ENCODE data around the gene WASL.
A peak's percentile ranks its signal among the peaks of the same experiment; 100 is the strongest.

Gene WASL

DNA sequence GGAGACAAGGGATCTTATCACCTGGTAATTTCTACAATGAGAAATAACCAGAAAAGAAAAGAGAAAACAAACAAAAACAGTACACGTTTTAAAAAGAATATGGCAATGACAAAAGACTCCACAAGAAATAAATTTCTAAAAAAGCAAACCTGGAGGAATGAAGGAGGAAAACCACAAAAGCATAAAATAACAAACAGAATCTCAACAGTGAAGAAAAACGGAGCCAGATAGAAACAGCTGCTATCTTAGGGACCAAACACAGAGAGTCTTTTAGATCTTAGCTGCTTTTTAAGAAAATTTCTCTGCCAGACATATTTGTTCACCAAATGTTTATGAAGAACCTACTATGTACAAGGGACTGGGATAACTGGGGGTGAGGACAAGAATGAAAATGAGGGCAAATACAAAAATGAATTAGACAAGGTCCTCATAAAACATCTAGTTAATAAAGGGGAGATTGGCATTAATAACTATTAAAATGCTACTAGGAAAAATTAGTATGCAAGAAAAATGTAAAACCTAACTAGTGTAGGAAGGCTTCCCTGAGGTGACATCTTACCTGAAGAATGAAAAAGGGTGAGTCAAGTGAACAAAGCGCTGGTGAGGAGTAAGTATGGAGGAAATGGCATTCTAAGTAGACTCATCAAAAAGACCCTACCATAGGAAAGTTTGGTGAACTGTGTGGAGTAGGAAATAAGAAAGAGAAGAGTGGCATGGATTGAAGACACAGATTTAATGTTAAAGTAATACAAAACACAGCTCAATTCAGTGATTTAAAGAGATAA, 34.3 kb downstream of the WASL start:
- Histone ChIP-seq H3K4me1 (ENCODE audit: control insufficient read depth, insufficient read depth, low read length) (peaks cover 50% of the 10 kb centered on the region), H3K27me3 (ENCODE audit: control insufficient read depth, insufficient read depth, low read length) (no peaks in the 10 kb centered on the region), H3K4me2 (ENCODE audit: low read length) (no peak overlapping the region)

GRCh38 chr7:123712619-123713018, 36.2 kb downstream of the WASL start:
- H3K9me3 ChIP-seq (replicated peaks; ENCODE audit: low read length), result no peaks in the 10 kb centered on the region
- H3K36me3 ChIP-seq (ENCODE audit: insufficient read depth, low read length), result peaks cover 14% of the 10 kb centered on the region
- H3K4me1 ChIP-seq (ENCODE audit: control insufficient read depth, insufficient read depth, low read length), result peaks cover 50% of the 10 kb centered on the region
- no peaks in the 10 kb centered on the region for H3K27me3 ChIP-seq (ENCODE audit: control insufficient read depth, insufficient read depth, low read length)
- peak overlapping the region; percentile 6 for H3K4me2 ChIP-seq (ENCODE audit: low read length)
- H3K4me3 ChIP-seq (ENCODE audit: low read length), result no peak overlapping the region
- H3K9ac ChIP-seq (ENCODE audit: low read depth, low read length), result no peak overlapping the region

More for the DNA sequence above, 34.3 kb downstream of the WASL start:
- Histone ChIP-seq H3K9ac (ENCODE audit: low read depth, low read length) (peak overlapping the region; percentile 26), H3K36me3 (ENCODE audit: insufficient read depth, low read length) (no peaks in the 10 kb centered on the region), H3K4me3 (ENCODE audit: low read length) (no peak overlapping the region), H3K9me3 (replicated peaks; ENCODE audit: low read length) (no peaks in the 10 kb centered on the region)

DNA sequence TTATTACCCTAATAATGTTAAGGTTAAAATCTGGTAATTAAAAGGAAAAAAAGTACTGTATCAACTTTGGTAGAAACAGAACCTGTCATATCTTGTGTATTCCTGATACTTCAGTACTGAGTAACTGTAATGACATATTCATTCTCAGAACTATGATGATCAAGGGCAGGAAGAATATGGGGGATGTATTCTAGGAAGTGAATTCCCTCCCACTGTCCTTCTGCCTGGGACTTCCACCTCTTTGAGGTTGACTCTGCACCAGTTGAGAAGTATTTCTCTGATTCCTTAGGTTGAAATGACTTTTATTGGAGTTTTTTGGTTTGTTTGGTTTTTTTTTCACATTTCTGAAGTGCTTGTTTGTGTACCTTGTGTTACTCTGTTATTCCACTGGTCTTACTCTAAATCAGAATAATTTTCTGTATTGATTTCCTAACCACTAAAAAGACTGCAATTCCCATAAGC, 36.9 kb downstream of the WASL start:
- no peak overlapping the region for H3K4me3 ChIP-seq (ENCODE audit: low read length)
- H3K4me1 ChIP-seq (ENCODE audit: control insufficient read depth, insufficient read depth, low read length), result peaks cover 50% of the 10 kb centered on the region
- no peak overlapping the region for H3K9ac ChIP-seq (ENCODE audit: low read depth, low read length)
- peak overlapping the region; percentile 6 for H3K4me2 ChIP-seq (ENCODE audit: low read length)
- no peaks in the 10 kb centered on the region for H3K9me3 ChIP-seq (replicated peaks; ENCODE audit: low read length)
- peaks cover 21% of the 10 kb centered on the region for H3K36me3 ChIP-seq (ENCODE audit: insufficient read depth, low read length)
- no peaks in the 10 kb centered on the region for H3K27me3 ChIP-seq (ENCODE audit: control insufficient read depth, insufficient read depth, low read length)

DNA sequence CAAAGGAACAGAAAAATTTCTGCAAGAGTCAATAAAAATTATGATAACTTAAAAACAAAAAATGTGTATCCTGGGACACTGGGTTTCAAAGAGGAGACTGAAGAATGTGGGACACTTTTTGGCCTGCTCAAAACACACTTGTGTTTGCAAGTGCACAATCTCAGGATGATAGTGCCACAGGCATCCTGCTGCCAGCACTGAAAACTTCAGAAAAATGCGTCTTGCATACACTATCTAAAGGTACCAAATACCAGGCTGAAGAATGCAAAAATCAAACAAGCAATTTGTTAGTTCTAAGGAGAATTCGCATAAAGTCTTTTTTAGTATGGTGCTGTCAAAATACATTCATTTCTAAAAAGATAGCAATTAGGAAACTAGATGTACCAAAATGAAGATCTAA, 38.1 kb downstream of the WASL start:
- H3K36me3 ChIP-seq (ENCODE audit: insufficient read depth, low read length), result peaks cover 30% of the 10 kb centered on the region
- H3K4me2 ChIP-seq (ENCODE audit: low read length), result no peak overlapping the region
- no peak overlapping the region for H3K4me3 ChIP-seq (ENCODE audit: low read length)
- H3K9ac ChIP-seq (ENCODE audit: low read depth, low read length), result no peak overlapping the region
- H3K27me3 ChIP-seq (ENCODE audit: control insufficient read depth, insufficient read depth, low read length), result no peaks in the 10 kb centered on the region
- no peaks in the 10 kb centered on the region for H3K9me3 ChIP-seq (replicated peaks; ENCODE audit: low read length)
- H3K4me1 ChIP-seq (ENCODE audit: control insufficient read depth, insufficient read depth, low read length), result peaks cover 47% of the 10 kb centered on the region

- Histone ChIP-seq H3K4me2 (ENCODE audit: low read length) (no peak overlapping the region), H3K4me1 (ENCODE audit: control insufficient read depth, insufficient read depth, low read length) (peaks cover 35% of the 10 kb centered on the region), H3K27me3 (ENCODE audit: control insufficient read depth, insufficient read depth, low read length) (no peaks in the 10 kb centered on the region), H3K9ac (ENCODE audit: low read depth, low read length) (no peak overlapping the region), H3K4me3 (ENCODE audit: low read length) (no peak overlapping the region), H3K9me3 (replicated peaks; ENCODE audit: low read length) (no peaks in the 10 kb centered on the region), H3K36me3 (ENCODE audit: insufficient read depth, low read length) (peaks cover 42% of the 10 kb centered on the region)
Measured at GRCh38 chr7:123709525-123709924, 39.3 kb downstream of the WASL start.

- H3K4me1 ChIP-seq (ENCODE audit: control insufficient read depth, insufficient read depth, low read length), result no peaks in the 10 kb centered on the region
- H3K9ac ChIP-seq (ENCODE audit: low read depth, low read length), result no peak overlapping the region
- H3K4me2 ChIP-seq (ENCODE audit: low read length), result no peak overlapping the region
- H3K4me3 ChIP-seq (ENCODE audit: low read length), result no peak overlapping the region
- no peaks in the 10 kb centered on the region for H3K9me3 ChIP-seq (replicated peaks; ENCODE audit: low read length)
- H3K27me3 ChIP-seq (ENCODE audit: control insufficient read depth, insufficient read depth, low read length), result no peaks in the 10 kb centered on the region
- peaks cover 52% of the 10 kb centered on the region for H3K36me3 ChIP-seq (ENCODE audit: insufficient read depth, low read length)
Measured at GRCh38 chr7:123705211-123705901, 43.4 kb downstream of the WASL start.

DNA sequence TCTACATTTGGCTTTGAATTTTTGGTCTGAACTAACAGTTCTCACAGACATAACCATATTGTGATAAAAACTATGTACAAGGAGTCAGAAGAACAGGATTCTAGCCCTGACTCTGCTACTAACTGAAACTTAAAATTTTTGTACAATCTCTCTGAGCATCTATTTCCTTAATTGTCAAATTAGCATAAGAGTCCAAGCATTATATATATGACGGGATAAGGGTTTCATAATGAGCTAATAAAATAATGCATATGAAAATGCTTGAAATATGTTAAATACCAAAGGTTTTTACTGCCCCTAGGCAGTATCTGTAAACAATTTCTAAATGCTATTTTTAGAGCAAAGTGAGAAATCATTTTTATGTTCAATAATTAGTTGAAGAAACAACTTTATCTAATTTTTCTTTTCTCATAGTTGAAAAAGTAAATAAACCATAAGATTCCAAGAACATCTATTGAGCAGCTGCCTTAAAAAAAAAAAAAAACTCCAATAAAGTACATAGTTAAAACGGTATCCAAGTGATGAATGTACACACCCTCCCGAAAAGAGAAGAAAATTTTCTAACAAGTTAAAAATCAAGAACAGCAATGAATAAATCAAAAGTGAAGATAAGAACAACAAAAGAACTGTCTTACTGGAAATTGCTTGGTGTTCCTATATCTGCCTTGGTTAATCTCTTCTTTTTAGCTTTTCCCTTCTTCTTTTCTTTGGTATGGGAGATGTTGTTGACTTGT, 52.7 kb downstream of the WASL start:
- Histone ChIP-seq H3K9me3 (replicated peaks; ENCODE audit: low read length) (no peaks in the 10 kb centered on the region), H3K4me3 (ENCODE audit: low read length) (no peak overlapping the region), H3K36me3 (ENCODE audit: insufficient read depth, low read length) (peaks cover 51% of the 10 kb centered on the region), H3K9ac (ENCODE audit: low read depth, low read length) (no peak overlapping the region), H3K4me2 (ENCODE audit: low read length) (no peak overlapping the region), H3K4me1 (ENCODE audit: control insufficient read depth, insufficient read depth, low read length) (no peaks in the 10 kb centered on the region), H3K27me3 (ENCODE audit: control insufficient read depth, insufficient read depth, low read length) (no peaks in the 10 kb centered on the region)

- H3K9me3 ChIP-seq (replicated peaks; ENCODE audit: low read length), result no peaks in the 10 kb centered on the region
- no peak overlapping the region for H3K4me3 ChIP-seq (ENCODE audit: low read length)
- H3K36me3 ChIP-seq (ENCODE audit: insufficient read depth, low read length), result peaks cover 66% of the 10 kb centered on the region
- no peak overlapping the region for H3K4me2 ChIP-seq (ENCODE audit: low read length)
- no peak overlapping the region for H3K9ac ChIP-seq (ENCODE audit: low read depth, low read length)
- no peaks in the 10 kb centered on the region for H3K4me1 ChIP-seq (ENCODE audit: control insufficient read depth, insufficient read depth, low read length)
- no peaks in the 10 kb centered on the region for H3K27me3 ChIP-seq (ENCODE audit: control insufficient read depth, insufficient read depth, low read length)
Measured at GRCh38 chr7:123692471-123692877, 56.3 kb downstream of the WASL start.

GRCh38 chr7:123690550-123690949, 58.3 kb downstream of the WASL start:
- Histone ChIP-seq H3K9me3 (replicated peaks; ENCODE audit: low read length) (no peaks in the 10 kb centered on the region), H3K4me2 (ENCODE audit: low read length) (no peak overlapping the region), H3K36me3 (ENCODE audit: insufficient read depth, low read length) (peaks cover 55% of the 10 kb centered on the region), H3K27me3 (ENCODE audit: control insufficient read depth, insufficient read depth, low read length) (no peaks in the 10 kb centered on the region), H3K4me3 (ENCODE audit: low read length) (no peak overlapping the region), H3K9ac (ENCODE audit: low read depth, low read length) (no peak overlapping the region), H3K4me1 (ENCODE audit: control insufficient read depth, insufficient read depth, low read length) (no peaks in the 10 kb centered on the region)

DNA sequence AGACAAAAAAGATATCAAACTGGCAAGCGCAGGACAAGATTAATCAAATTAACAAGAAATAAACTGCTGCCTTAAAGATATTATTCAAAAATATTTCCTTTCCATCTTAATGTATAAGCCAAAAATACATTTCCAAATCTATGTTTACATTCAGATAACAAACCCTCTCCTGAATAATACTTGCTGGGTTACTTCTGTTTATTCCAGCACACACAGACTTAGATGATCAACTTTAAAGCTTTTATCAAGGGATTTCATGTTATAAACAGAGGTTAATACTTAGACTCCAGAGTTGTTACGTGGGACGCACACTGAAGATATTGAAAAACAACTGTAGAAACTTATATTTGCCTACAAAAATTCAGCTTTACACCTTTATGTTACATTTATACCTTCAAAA, 59.6 kb downstream of the WASL start:
- Histone ChIP-seq H3K4me3 (ENCODE audit: low read length) (no peak overlapping the region), H3K9me3 (replicated peaks; ENCODE audit: low read length) (no peaks in the 10 kb centered on the region), H3K36me3 (ENCODE audit: insufficient read depth, low read length) (peaks cover 47% of the 10 kb centered on the region), H3K4me2 (ENCODE audit: low read length) (no peak overlapping the region), H3K9ac (ENCODE audit: low read depth, low read length) (no peak overlapping the region), H3K4me1 (ENCODE audit: control insufficient read depth, insufficient read depth, low read length) (no peaks in the 10 kb centered on the region), H3K27me3 (ENCODE audit: control insufficient read depth, insufficient read depth, low read length) (no peaks in the 10 kb centered on the region)

- H3K4me3 ChIP-seq (ENCODE audit: low read length), result no peak overlapping the region
- no peaks in the 10 kb centered on the region for H3K27me3 ChIP-seq (ENCODE audit: control insufficient read depth, insufficient read depth, low read length)
- H3K4me1 ChIP-seq (ENCODE audit: control insufficient read depth, insufficient read depth, low read length), result no peaks in the 10 kb centered on the region
- peaks cover 43% of the 10 kb centered on the region for H3K36me3 ChIP-seq (ENCODE audit: insufficient read depth, low read length)
- no peaks in the 10 kb centered on the region for H3K9me3 ChIP-seq (replicated peaks; ENCODE audit: low read length)
- H3K9ac ChIP-seq (ENCODE audit: low read depth, low read length), result no peak overlapping the region
- no peak overlapping the region for H3K4me2 ChIP-seq (ENCODE audit: low read length)
Measured at GRCh38 chr7:123687727-123688126, 61.1 kb downstream of the WASL start.

All from skeletal muscle satellite cell (primary cell).